NCI-H1105 treated with DMSO at 0.1 percent for 48 hours (cell line): ENCODE results near the gene HDAC9.

Experiments
- DNase-seq: peaks from one replicate; lab custom pipeline; 2025; lab: John Stamatoyannopoulos, UW

The HDAC9 gene

GRCh38 chr7:18494821-18495408, 634 bp upstream of the HDAC9 start:
- DNase-seq = peak; percentile 38

- no peak for DNase-seq
These were observed 772 bp downstream of the HDAC9 start for GRCh38 chr7:18496341-18496700.

GRCh38 chr7:18497082-18497481, 1.5 kb downstream of the HDAC9 start:
- peak; percentile 37 for DNase-seq

- DNase-seq = no peak
These were observed 2.3 kb downstream of the HDAC9 start for GRCh38 chr7:18497800-18498199.

- no peak for DNase-seq
These were observed 2.8 kb downstream of the HDAC9 start for GRCh38 chr7:18498341-18498740.

GRCh38 chr7:18499407-18500177, 4.0 kb downstream of the HDAC9 start:
- DNase-seq = no peak

- no peak for DNase-seq
These were observed 7.7 kb downstream of the HDAC9 start for GRCh38 chr7:18503126-18503866.

GRCh38 chr7:18504965-18505364, 9.4 kb downstream of the HDAC9 start:
- DNase-seq = no peak

GRCh38 chr7:18505870-18506460, 10.4 kb downstream of the HDAC9 start:
- no peak for DNase-seq

GRCh38 chr7:18508443-18509427, 13.2 kb downstream of the HDAC9 start:
- no peak for DNase-seq

- DNase-seq = no peak
These were observed 13.9 kb downstream of the HDAC9 start for GRCh38 chr7:18509481-18509880.

GRCh38 chr7:18511351-18512140, 16.0 kb downstream of the HDAC9 start:
- no peak for DNase-seq

GRCh38 chr7:18513343-18513742, 17.8 kb downstream of the HDAC9 start:
- DNase-seq = no peak

- no peak for DNase-seq
These were observed 19.5 kb downstream of the HDAC9 start for GRCh38 chr7:18515067-18515466.

- no peak for DNase-seq
These were observed 22.1 kb downstream of the HDAC9 start for GRCh38 chr7:18517646-18518045.

- DNase-seq = no peak
These were observed 23.0 kb downstream of the HDAC9 start for GRCh38 chr7:18518555-18518954.

- no peak for DNase-seq
These were observed 25.1 kb downstream of the HDAC9 start for GRCh38 chr7:18520450-18521235.

GRCh38 chr7:18521236-18521589, 25.7 kb downstream of the HDAC9 start:
- no peak for DNase-seq

- DNase-seq = no peak
These were observed 26.5 kb downstream of the HDAC9 start for GRCh38 chr7:18521945-18522566.

- no peak for DNase-seq
These were observed 28.7 kb downstream of the HDAC9 start for GRCh38 chr7:18524248-18524647.
